IMR-90 (cell line): ENCODE measurements around the gene DPYSL3. TPM values are rescaled to one million over a fixed set of nuclear protein-coding genes. Genes with fewer than 3 reads are reported as not detected.

ENCODE experiments used
- ATAC-seq: fragments of 200-7000 bp; cut with Tn5 transposase; 2 replicates; pipeline ENCODE4 v1.9.1; 2020; ENCODE audit warnings: low read depth, mild to moderate bottlenecking, moderate library complexity
- BruUV-seq: library from RNA; stranded (reverse); fragments of 400-500 nt; replicated peaks from 2 replicates; lab custom pipeline; 2021; lab: Mats Ljungman, UMichigan
- CTCF ChIA-PET: fragments of 300-600 bp; formaldehyde crosslinking; extraction: SDS; loops from one replicate; lab custom pipeline; 2021; ENCODE audit warnings: antibody characterized with exemption; lab: Yijun Ruan, JAX
- POLR2A ChIA-PET: fragments of 300-600 bp; sonication (Branson Sonifier 250); formaldehyde crosslinking; loops from one replicate; lab custom pipeline; 2022; ENCODE audit warnings: antibody characterized with exemption; ENCODE audit not compliant: unreplicated experiment; lab: Charles Lee
- DNase-seq: peaks from one replicate; pipeline ENCODE4 v3.0.0; 2013
- H2AFZ ChIP-seq: replicated peaks from 2 replicates; pipeline ENCODE3; 2013; ENCODE audit warnings: low read length, mild to moderate bottlenecking; ENCODE audit not compliant: poor library complexity
- H2AK5ac ChIP-seq: 2 replicates; pipeline ENCODE4 v1.6.1; 2013; ENCODE audit warnings: low read depth, low read length, inconsistent platforms
- H2AK9ac ChIP-seq: replicated peaks from 2 replicates; pipeline ENCODE3; 2013; ENCODE audit warnings: mild to moderate bottlenecking, low read depth, low read length, moderate library complexity; ENCODE audit not compliant: poor library complexity
- H2BK120ac ChIP-seq: 2 replicates; pipeline ENCODE4 v1.6.1; 2013; ENCODE audit warnings: low read depth, low read length, inconsistent platforms
- H2BK15ac ChIP-seq: 3 replicates; pipeline ENCODE4 v1.6.1; 2013; ENCODE audit warnings: low read depth, low read length, inconsistent platforms
- H2BK20ac ChIP-seq: 2 replicates; pipeline ENCODE4 v1.6.1; 2013; ENCODE audit warnings: low read depth, mild to moderate bottlenecking, inconsistent platforms, low read length, moderate library complexity
- H2BK5ac ChIP-seq: 2 replicates; pipeline ENCODE4 v1.6.1; 2013; ENCODE audit warnings: mild to moderate bottlenecking, low read depth, low read length, inconsistent platforms; ENCODE audit not compliant: poor library complexity, severe bottlenecking
- H3K14ac ChIP-seq: replicated peaks from 2 replicates; pipeline ENCODE4 v1.6.1; 2013; ENCODE audit warnings: low read depth, low read length, inconsistent platforms
- H3K18ac ChIP-seq: 2 replicates; pipeline ENCODE4 v1.6.1; 2013; ENCODE audit warnings: low read depth, low read length, control low read depth
- H3K23ac ChIP-seq: 2 replicates; pipeline ENCODE4 v1.6.1; 2013; ENCODE audit warnings: low read depth, low read length, inconsistent platforms
- H3K27ac ChIP-seq: 2 replicates; pipeline ENCODE4 v1.5.1; 2013; ENCODE audit warnings: mild to moderate bottlenecking, control low read depth, low read length; ENCODE audit not compliant: insufficient read depth
- H3K27me3 ChIP-seq: 2 replicates; pipeline ENCODE4 v1.6.1; 2013; ENCODE audit warnings: low read length; ENCODE audit not compliant: control insufficient read depth, insufficient read depth
- H3K36me3 ChIP-seq: 2 replicates; pipeline ENCODE4 v1.6.1; 2013; ENCODE audit warnings: low read length, mixed read lengths; ENCODE audit not compliant: control insufficient read depth, insufficient read depth
- H3K4ac ChIP-seq: 2 replicates; pipeline ENCODE4 v1.6.1; 2013; ENCODE audit warnings: low read depth, low read length, inconsistent platforms
- H3K4me1 ChIP-seq: 2 replicates; pipeline ENCODE4 v1.6.1; 2013; ENCODE audit warnings: low read length, mixed read lengths; ENCODE audit not compliant: control insufficient read depth, insufficient read depth
- H3K4me2 ChIP-seq: 2 replicates; pipeline ENCODE4 v1.6.1; 2013; ENCODE audit warnings: low read depth, mild to moderate bottlenecking, control low read depth, low read length, moderate library complexity
- H3K4me3 ChIP-seq: 2 replicates; pipeline ENCODE4 v1.5.1; 2013; ENCODE audit warnings: low read depth, mild to moderate bottlenecking, control low read depth, low read length, moderate library complexity; ENCODE audit not compliant: insufficient read depth
- H3K56ac ChIP-seq: 2 replicates; pipeline ENCODE4 v1.6.1; 2013; ENCODE audit warnings: low read length, inconsistent platforms; ENCODE audit not compliant: insufficient read depth; ENCODE audit errors: extremely low read depth
- H3K79me1 ChIP-seq, 2 experiments: 2 replicates each; pipeline ENCODE4 v1.6.1; 2013; ENCODE audit warnings: low read length in 2 of 2, inconsistent platforms in 1 of 2, low read depth in 1 of 2
- H3K9ac ChIP-seq: 2 replicates; pipeline ENCODE4 v1.6.1; 2013; ENCODE audit warnings: low read depth, low read length, control low read depth
- H3K9me1 ChIP-seq: 2 replicates; pipeline ENCODE4 v1.6.1; 2013; ENCODE audit warnings: low read length, inconsistent platforms; ENCODE audit not compliant: insufficient read depth
- H3K9me3 ChIP-seq: 2 replicates; pipeline ENCODE4 v1.6.1; 2013; ENCODE audit warnings: low read length; ENCODE audit not compliant: control insufficient read depth, insufficient read depth
- H4K20me1 ChIP-seq: 2 replicates; pipeline ENCODE4 v1.6.1; 2013; ENCODE audit warnings: low read length, inconsistent platforms; ENCODE audit not compliant: insufficient read depth
- H4K5ac ChIP-seq: 2 replicates; pipeline ENCODE4 v1.6.1; 2013; ENCODE audit warnings: mild to moderate bottlenecking, low read depth, low read length, control low read depth
- H4K8ac ChIP-seq, 2 experiments: 2 replicates each; pipeline ENCODE4 v1.6.1; 2013; ENCODE audit warnings: low read depth in 2 of 2, low read length in 2 of 2, control low read depth in 1 of 2, inconsistent platforms in 1 of 2
- H4K91ac ChIP-seq: 2 replicates; pipeline ENCODE4 v1.6.1; 2013; ENCODE audit warnings: low read depth, low read length, inconsistent platforms; ENCODE audit not compliant: insufficient read depth
- BHLHE40 ChIP-seq: fragments of 150-350 bp; IDR thresholded peaks from 2 replicates; pipeline ENCODE4 v1.6.1; 2016; ENCODE audit warnings: mild to moderate bottlenecking, low read depth, low read length
- CEBPB ChIP-seq: IDR thresholded peaks from 2 replicates; pipeline ENCODE4 v1.6.1; 2012; ENCODE audit warnings: low read depth, low read length, improper control_type of control experiment
- FOS ChIP-seq: fragments of 150-350 bp; IDR thresholded peaks from 2 replicates; pipeline ENCODE4 v1.6.1; 2016; ENCODE audit warnings: low read depth, low read length
- MAFK ChIP-seq: IDR thresholded peaks from 2 replicates; pipeline ENCODE4 v1.6.1; 2012; ENCODE audit warnings: low read depth, low read length, improper control_type of control experiment
- POLR2A ChIP-seq: IDR thresholded peaks from 2 replicates; pipeline ENCODE4 v1.6.1; 2012; ENCODE audit warnings: mild to moderate bottlenecking, low read depth, low read length
- RAD21 ChIP-seq: IDR thresholded peaks from 2 replicates; pipeline ENCODE4 v1.6.1; 2012; ENCODE audit warnings: low read length, improper control_type of control experiment
- WGBS, 2 experiments: methylation state at CpG; one replicate each; pipeline versions ENCODE4 v1.1.5 to v1.1.7; 2013; ENCODE audit warnings: missing lambda C conversion rate in 2 of 2; ENCODE audit not compliant: insufficient read length in 1 of 2; ENCODE audit errors: extremely low coverage in 2 of 2; 5-methylcytosine and 5-hydroxymethylcytosine counted together
- dilution Hi-C: fragments of 300-500 bp; cut with HindIII; formaldehyde crosslinking; loops from one replicate; pipeline ENCODE4 v1.14.3; 2018; ENCODE audit warnings: low sequenced_read_pairs; ENCODE audit not compliant: unreplicated experiment
- in situ Hi-C: fragments of 300-500 bp; cut with MboI; formaldehyde crosslinking; loops from 3 replicates; pipeline ENCODE4 v1.14.3; 2019; ENCODE audit warnings: low sequenced_read_pairs, inconsistent platforms, mixed read lengths
- intact Hi-C: fragments of 100-400 bp; cut with micrococcal nuclease; formaldehyde crosslinking; loops from 2 replicates; pipeline ENCODE4 v1.10.0; 2022
- polyA plus RNA-seq, 3 experiments: library from polyadenylated mRNA; depleted of rRNA; stranded (reverse); fragments of >200 nt; gene quantifications; 2 replicates each; pipeline ENCODE4 v1.2.3, GENCODE V29; 2012; ENCODE audit warnings: low replicate concordance in 1 of 3
- total RNA-seq: library from RNA; depleted of rRNA; stranded (reverse); fragments of >200 nt; gene quantifications from 2 replicates; pipeline ENCODE4 v1.2.3, GENCODE V29; 2012

Gene DPYSL3
- total and polyA plus RNA-seq, 2 of the 4 experiments (the other 2 are of a cell fraction) = 50.2 to 60.9 TPM

GRCh38 chr5:147483961-147484707 is 25.7 kb downstream of the DPYSL3 start:
- Histone ChIP-seq H3K14ac (0 out of 2 replicates have a peak overlapping the region, but pooled peaks have one; percentile 30), H2BK15ac (peak overlapping the region; percentile 31; the same call in 1 of the 3 replicates), H3K56ac (no peak overlapping the region), H4K8ac (peak overlapping the region in 1 of 2 experiments; percentile 49; a peak in 1 of 4 replicates), H3K4me2 (peak overlapping the region; percentile 47; the same call in 1 of the 2 replicates), H3K27ac (peak overlapping the region; percentile 50; the same call in 1 of the 2 replicates), H3K36me3 (no peaks in the 10 kb centered on the region), H3K4me3 (no peak overlapping the region), H2AFZ (no peak overlapping the region), H3K4ac (peak overlapping the region; percentile 73), H2BK20ac (peak overlapping the region; percentile 73; the same call in 1 of the 2 replicates), H3K9ac (no peak overlapping the region), H2AK9ac (no peak overlapping the region), H2AK5ac (peak overlapping the region; percentile 59; the same call in 1 of the 2 replicates), H3K4me1 (peaks cover 16% of the 10 kb centered on the region), H2BK120ac (peak overlapping the region; percentile 63), H3K9me3 (no peaks in the 10 kb centered on the region), H3K79me1 (peaks cover 37 to 52% of the 10 kb centered on the region in 2 experiments; a peak in 3 of 4 replicates), H3K23ac (peak overlapping the region; percentile 64; the same call in 1 of the 2 replicates), H3K27me3 (no peaks in the 10 kb centered on the region), H3K18ac (peak overlapping the region; percentile 73), H4K5ac (peak overlapping the region; percentile 60; the same call in 1 of the 2 replicates), H3K9me1 (peaks cover 7% of the 10 kb centered on the region), H4K91ac (peak overlapping the region; percentile 34; the same call in 1 of the 2 replicates), H2BK5ac (peak overlapping the region; percentile 25), H4K20me1 (0 out of 2 replicates have a peak, but pooled peaks cover 4% of the 10 kb centered on the region)
- peak; percentile 46 for ATAC-seq
- 22% methylated on average over 2 of the region's 5 CpGs; no CpG with 5 or more reads in 1 of the 2 experiments for WGBS, 2 experiments
- dilution Hi-C loops = no loop called here
- intact Hi-C loops = no loop called here
- no TSS peak for BruUV-seq
- DNase-seq = peak; percentile 96
- in situ Hi-C loops = no loop called here
- POLR2A ChIA-PET = no interaction called here
- peak; percentile 21; the same call in 1 of the 2 replicates for TF ChIP-seq RAD21
- peak; percentile 37; the same call in 1 of the 2 replicates for TF ChIP-seq POLR2A
- peak; percentile 47; the same call in 1 of the 2 replicates for TF ChIP-seq FOS
- TF ChIP-seq CEBPB = peak; percentile 64
- no peak for TF ChIP-seq BHLHE40
- TF ChIP-seq MAFK = no peak
- CTCF ChIA-PET = interaction anchor here (0.6 to 0.7 kb wide), 2 partner anchors 19 to 1346 kb away, joined by 3 to 5 read pairs; no protein-coding TSS in a partner anchor
